VCaP (cell line): ENCODE results near the gene PACRG.

Experiments
- H3K27ac ChIP-seq: fragments of 450-650 bp; 2 replicates; pipeline ENCODE4 v1.5.1; 2017
- CTCF ChIP-seq: fragments of 450-650 bp; conservative IDR thresholded peaks from 2 replicates; pipeline ENCODE4 v1.5.1; 2017; ENCODE audit warnings: mild to moderate bottlenecking, moderate library complexity

The PACRG gene

GRCh38 chr6:163356743-163357142, 629.0 kb downstream of the PACRG start:
- TF ChIP-seq CTCF, result no peak
- no peak overlapping the region for H3K27ac ChIP-seq

GRCh38 chr6:163364641-163365040, 636.9 kb downstream of the PACRG start:
- no peak for TF ChIP-seq CTCF
- H3K27ac ChIP-seq, result no peak overlapping the region
